Measurements from ENCODE around the gene PGLYRP1. TPM values are rescaled to one million over a fixed set of nuclear protein-coding genes. Genes with fewer than 3 reads are reported as not detected.

The PGLYRP1 gene
- total and polyA plus RNA-seq, 2 of the 13 experiments (the other 11 are each of a cell fraction or from before 2014, with no cell fraction given), result not detected

GRCh38 chr19:46015687-46016425 lies 7.0 kb downstream of the PGLYRP1 start:
- POLR2A ChIA-PET, result interaction anchor here (1.0 to 1.2 kb wide), 2 partner anchors 20 to 134 kb away, joined by 3 to 11 read pairs; partner anchors contain the start of gene CCDC61
- WGBS (ENCODE audit: low lambda C conversion rate), result 98% methylated on average over 44 of the region's 63 CpGs
- TF ChIP-seq NKX3-1 (CRISPR knock-in tag; IDR thresholded peaks at IDR 0.05) (no peak), PAWR (CRISPR knock-in tag; IDR thresholded peaks at IDR 0.05; ENCODE audit: borderline replicate concordance) (no peak), MXD3 (CRISPR knock-in tag; IDR thresholded peaks at IDR 0.05) (no peak), ATF2 (CRISPR knock-in tag; IDR thresholded peaks at IDR 0.05) (no peak), ZNF770 (CRISPR knock-in tag; IDR thresholded peaks at IDR 0.05) (no peak), ZNF782 (CRISPR knock-in tag; IDR thresholded peaks at IDR 0.05; ENCODE audit: borderline replicate concordance) (no peak), SYNCRIP (IDR thresholded peaks at IDR 0.05; ENCODE audit: insufficient read depth, low read depth, low read length) (no peak), CTCF (CRISPR knock-in tag; IDR thresholded peaks at IDR 0.05) (no peak), UBTF (CRISPR knock-in tag; IDR thresholded peaks at IDR 0.05) (no peak), ZNF616 (CRISPR knock-in tag; IDR thresholded peaks at IDR 0.05; ENCODE audit: low read depth) (no peak), SMAD9 (CRISPR knock-in tag; IDR thresholded peaks at IDR 0.05) (no peak), CERS6 (CRISPR knock-in tag; IDR thresholded peaks at IDR 0.05) (no peak), U2AF2 (IDR thresholded peaks at IDR 0.05; ENCODE audit: low read depth, low read length) (no peak)

More at GRCh38 chr19:46015687-46016425, 7.0 kb downstream of the PGLYRP1 start:
- FAIRE-seq (no peak), DNase-seq (ENCODE audit: low spot score) (no peak), ATAC-seq (no peak; the same call in 2 of the 3 replicates)
- in situ Hi-C loops (cut with HindIII; ENCODE audit: extremely low pct_ligation_motif_present, low pct_unique_long_range_greater_than_20kb), result loop anchor here (10.0 kb wide), 1 partner anchor 201 kb away; the partner anchor contains the start of gene RSPH6A
- CTCF ChIA-PET (ENCODE audit: low intra/inter-chr PET ratio, low total read pairs), result interaction anchor here (1.1 to 1.4 kb wide), 2 partner anchors 103 to 132 kb away, joined by 3 to 4 read pairs; no protein-coding TSS in a partner anchor
- H3K9me3 ChIP-seq (ENCODE audit: low read length), result no peaks in the 10 kb centered on the region
- no peaks in the 10 kb centered on the region for H4K20me1 ChIP-seq (ENCODE audit: insufficient read depth, low read length)
- H3K4me3 ChIP-seq (replicated peaks in 1 of 3; ENCODE audit: insufficient read depth in 1 of 3, low read depth in 2 of 3, low read length in 3 of 3), result no peak overlapping the region
- H3K79me2 ChIP-seq (ENCODE audit: insufficient read depth, low read length), result no peaks in the 10 kb centered on the region
- no TSS peak for BruUV-seq (replicated peaks)
- no peaks in the 10 kb centered on the region for H3K27me3 ChIP-seq (ENCODE audit: control insufficient read depth in 1 of 2, insufficient read depth in 2 of 2, low read length in 2 of 2)
- intact Hi-C loops (cut with micrococcal nuclease; ENCODE audit: unreplicated experiment), result no loop called here
- H3K9ac ChIP-seq (ENCODE audit: insufficient read depth, low read depth, low read length), result no peak overlapping the region
- H3K27ac ChIP-seq (ENCODE audit: extremely low read length, insufficient read depth, low read length), result no peak overlapping the region
- no peak overlapping the region for H2AFZ ChIP-seq (ENCODE audit: low read length)
- H3K4me2 ChIP-seq (ENCODE audit: low read depth, low read length), result 0 out of 2 replicates have a peak overlapping the region, but pooled peaks have one; percentile 65
- no peaks in the 10 kb centered on the region for H3K36me3 ChIP-seq (replicated peaks in 1 of 2; ENCODE audit: control insufficient read depth in 1 of 2, insufficient read depth in 2 of 2, low read length in 2 of 2)
- no peaks in the 10 kb centered on the region for H3K4me1 ChIP-seq (ENCODE audit: insufficient read depth, low read length)

Measured in HepG2 (cell line).